GM19467 (cell line): Measurements from ENCODE around the gene OPRM1.
"Not testable (repeated sequence)": the region's sequence is repeated elsewhere in the genome, so short reads cannot be mapped to it uniquely, and the experiment has no call there.

Source experiments
- ATAC-seq: cut with Tn5 transposase; IDR thresholded peaks from one replicate; pipeline ENCODE4 v1.9.1; 2021; ENCODE audit warnings: mild to moderate bottlenecking, moderate library complexity; ENCODE audit not compliant: unreplicated experiment

Gene OPRM1

GRCh38 chr6:154236646-154237301, 197.7 kb downstream of the OPRM1 start:
- ATAC-seq = no peak

DNA sequence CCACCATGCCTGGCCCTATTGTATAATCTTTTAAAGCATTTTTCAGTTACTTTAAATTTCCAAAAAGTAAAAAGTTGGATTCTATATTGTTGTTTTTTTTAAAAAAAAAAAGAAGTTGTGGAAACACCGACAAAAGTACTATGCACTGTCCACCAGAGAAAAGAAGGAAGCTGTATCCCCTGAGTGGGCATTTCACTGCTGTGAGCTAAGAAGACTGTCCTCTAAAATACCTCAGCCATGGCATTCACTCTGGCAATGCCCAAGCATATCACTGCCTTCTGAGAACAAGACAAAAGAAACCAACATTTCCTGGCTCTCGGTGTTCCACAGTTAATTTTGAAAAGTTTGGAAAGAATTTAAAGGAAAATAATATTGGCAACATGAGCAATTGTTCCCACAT, 199.8 kb downstream of the OPRM1 start:
- ATAC-seq = no peak

- no peak for ATAC-seq
Observed at GRCh38 chr6:154239392-154239791, 200.4 kb downstream of the OPRM1 start.

DNA sequence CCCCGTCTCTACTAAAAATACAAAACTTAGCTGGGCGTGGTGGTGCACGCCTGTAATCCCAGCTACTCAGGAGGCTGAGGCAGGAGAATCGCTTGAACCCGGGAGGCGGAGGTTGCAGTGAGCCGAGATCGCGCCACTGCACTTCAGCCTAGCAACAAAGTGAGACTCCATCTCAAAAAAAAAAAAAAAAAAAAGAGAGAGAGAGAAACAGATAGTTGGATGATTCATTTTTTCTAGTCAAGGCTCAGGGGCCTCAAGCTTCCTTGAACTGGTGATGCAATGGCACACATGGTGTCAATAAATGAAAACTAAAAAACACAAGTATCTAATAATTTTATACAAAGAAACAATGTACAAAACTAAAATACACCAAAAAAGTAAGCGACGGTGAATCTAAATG, 202.0 kb downstream of the OPRM1 start:
- ATAC-seq = not testable (repeated sequence)

DNA sequence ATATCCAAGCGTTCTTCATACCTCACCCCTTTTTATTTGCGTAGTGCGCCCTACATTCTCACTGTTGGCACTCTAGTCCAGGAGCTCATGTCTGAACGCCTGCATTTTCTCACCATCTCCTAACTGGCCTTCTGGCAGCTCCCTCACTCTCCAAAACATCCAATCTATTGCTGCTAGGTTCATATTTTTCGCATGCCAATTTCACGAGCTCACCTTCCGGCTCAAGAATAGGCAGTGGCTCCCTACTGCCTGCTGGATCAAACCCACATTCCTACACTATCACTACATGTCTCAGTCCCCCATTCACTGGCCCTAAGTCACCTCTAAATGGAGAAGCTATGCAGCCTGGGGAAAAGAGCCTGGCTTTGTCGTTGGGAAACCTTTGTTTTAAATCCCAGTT, 202.5 kb downstream of the OPRM1 start:
- ATAC-seq = no peak

DNA sequence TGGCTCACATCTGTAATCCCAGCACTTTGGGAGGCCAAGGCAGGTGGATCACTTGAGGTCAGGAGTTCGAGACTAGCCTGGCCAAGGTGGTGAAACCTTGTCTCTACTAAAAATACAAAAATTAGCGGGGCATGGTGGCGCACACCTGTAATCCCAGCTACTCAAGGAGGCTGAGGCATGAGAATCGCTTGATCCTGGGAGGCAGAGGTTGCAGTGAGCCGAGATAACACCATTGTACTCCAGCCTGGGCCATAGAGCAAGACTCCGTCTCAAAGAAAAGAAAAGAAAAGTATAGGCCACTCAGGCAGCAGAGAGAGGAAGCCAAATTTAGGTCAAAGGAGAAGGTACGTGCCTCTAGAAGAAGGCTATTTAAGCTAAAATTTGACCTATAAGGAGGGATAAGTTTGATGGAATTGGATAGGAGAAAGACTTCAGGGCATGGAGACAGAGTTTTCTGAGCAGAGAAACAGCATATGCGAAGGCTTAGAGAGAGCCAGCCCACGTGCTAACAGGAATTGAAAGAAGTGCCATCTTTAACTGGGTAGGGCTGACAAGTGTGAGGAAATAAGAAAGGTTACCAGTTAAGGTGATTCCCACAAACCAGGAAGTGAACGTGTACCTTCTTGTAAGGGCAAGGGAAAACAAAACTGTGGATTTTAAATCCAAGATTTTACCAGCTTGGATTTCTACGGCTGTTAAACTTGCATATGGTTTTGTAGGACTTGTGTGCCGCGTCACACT, 203.7 kb downstream of the OPRM1 start:
- no peak for ATAC-seq

GRCh38 chr6:154243793-154244750, 205.0 kb downstream of the OPRM1 start:
- no peak for ATAC-seq

DNA sequence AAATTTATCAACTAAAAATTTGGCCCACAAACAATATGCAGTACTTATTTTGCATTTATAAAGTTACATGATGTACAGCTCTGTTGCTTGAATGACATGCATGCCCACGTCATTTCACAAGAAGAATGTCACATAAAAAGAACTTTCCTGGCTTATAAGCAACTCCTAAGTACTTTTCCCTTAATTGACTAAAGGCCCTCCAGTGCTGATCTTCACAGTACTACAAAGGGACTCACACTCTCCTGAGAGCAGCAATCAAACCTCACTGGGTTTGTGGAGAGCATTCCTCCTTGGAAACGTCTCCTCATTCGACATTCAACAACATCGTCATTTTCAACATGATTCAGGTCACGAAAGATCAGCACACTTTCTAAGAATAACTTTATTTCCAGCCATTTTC, 206.5 kb downstream of the OPRM1 start:
- ATAC-seq = no peak

- ATAC-seq = no peak
Observed at GRCh38 chr6:154246723-154247118, 207.7 kb downstream of the OPRM1 start.

DNA sequence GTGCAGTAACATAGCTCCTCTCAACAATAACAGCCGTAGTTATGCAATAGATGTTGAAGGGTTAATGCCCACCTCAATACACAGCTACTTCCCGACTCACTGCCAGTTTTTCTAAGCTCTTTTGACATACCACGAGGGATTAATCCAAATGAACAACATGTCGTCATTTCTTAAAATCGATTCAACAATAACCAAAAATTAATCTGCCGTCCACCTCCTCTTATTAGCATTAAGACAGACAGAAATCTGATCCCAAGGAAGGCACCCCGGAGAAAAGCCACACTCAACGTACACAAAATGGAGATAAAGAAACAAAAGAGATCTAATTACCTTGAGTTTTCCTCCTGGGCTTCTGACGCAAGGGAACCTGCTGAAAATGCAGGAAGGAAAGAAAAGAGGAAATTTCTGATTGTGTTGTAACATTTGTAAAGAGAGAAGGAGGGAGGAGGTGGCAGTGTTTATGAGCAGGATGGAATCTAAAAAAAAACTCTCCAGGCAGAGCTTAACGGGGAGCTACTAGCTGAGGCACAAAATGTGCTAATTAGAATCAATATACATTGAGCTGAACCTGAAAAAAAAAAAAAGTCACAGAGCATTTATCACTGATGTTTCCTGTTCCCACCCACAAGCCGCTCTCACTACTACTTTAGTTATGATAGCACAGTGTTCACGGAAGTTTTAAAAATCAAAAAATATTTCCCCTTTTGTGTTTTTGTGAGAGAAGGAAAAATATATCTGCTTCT, 208.2 kb downstream of the OPRM1 start:
- peak; percentile 36 for ATAC-seq

- peak; percentile 70 for ATAC-seq
Observed at GRCh38 chr6:154249499-154250298, 210.7 kb downstream of the OPRM1 start.

DNA sequence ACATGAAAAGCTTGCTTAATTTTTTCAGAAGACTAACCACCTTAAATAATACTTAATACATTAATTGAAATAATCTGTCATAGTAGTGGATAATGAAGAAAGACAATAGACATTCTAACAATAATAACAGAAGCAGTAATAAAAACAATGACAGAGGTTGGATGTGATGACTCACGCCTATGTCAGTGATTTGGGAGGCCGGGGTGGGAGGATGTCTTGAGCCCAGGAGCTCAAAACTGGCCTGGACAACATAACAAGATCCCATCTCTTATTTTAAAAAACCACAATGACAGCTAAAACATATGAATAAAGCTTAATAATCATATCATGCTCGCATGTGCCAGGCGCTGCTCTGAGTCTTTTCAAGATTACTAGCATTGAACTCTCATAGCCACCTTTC, 212.1 kb downstream of the OPRM1 start:
- ATAC-seq = no peak

GRCh38 chr6:154252678-154253077, 213.6 kb downstream of the OPRM1 start:
- ATAC-seq = no peak

DNA sequence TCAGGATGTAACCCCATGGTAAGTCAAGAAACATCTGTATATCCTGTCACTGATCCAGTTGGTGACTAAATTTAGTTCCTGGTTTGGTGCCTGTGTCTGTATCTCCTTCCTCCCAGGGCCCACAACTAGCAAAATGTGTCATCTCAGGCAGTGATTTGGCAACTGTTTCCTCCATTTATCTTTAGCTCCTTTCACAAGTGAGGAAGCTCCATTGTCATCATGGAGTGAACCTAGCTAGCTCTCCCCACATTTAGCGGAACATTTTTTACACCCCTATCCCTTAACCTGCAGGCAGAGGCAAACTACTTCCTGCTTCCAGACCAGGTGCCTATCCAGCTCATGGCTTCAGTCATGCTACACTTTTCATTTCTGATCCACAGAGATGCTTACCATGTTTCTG, 218.0 kb downstream of the OPRM1 start:
- no peak for ATAC-seq

- ATAC-seq = peak; percentile 73
Observed at GRCh38 chr6:154258064-154258757, 219.2 kb downstream of the OPRM1 start.

DNA sequence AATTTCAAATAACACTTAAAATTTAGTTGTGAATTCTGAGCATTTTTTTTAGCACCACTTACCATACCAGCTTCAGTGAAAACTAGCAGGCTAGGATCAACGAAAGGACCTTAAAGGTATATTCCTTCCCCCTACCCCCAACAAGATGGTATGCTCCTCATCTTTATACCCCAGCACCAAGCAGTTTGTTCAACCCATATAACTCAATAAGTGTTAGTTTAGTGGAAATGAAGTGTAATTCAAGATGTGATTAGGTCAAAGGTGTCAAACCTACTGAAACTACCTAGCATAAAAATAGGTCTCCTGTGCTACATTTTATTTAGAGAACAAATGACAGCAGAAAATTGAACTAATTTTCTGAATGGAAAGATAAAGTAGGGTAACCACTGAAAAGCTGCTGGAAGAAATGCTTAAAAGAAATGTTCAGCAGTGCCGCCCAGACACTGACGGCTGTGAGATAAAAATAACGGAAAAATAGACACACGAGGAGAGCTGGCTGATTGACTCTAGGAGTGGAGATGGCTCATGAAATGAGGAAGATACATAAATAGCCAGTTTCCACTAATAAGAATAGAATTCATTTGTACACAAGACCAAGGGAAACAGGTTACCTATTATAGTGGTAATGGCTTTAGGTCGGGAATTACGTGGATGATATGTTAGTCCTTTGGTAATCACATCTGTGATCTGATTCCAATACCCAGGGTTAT, 222.8 kb downstream of the OPRM1 start:
- no peak for ATAC-seq

DNA sequence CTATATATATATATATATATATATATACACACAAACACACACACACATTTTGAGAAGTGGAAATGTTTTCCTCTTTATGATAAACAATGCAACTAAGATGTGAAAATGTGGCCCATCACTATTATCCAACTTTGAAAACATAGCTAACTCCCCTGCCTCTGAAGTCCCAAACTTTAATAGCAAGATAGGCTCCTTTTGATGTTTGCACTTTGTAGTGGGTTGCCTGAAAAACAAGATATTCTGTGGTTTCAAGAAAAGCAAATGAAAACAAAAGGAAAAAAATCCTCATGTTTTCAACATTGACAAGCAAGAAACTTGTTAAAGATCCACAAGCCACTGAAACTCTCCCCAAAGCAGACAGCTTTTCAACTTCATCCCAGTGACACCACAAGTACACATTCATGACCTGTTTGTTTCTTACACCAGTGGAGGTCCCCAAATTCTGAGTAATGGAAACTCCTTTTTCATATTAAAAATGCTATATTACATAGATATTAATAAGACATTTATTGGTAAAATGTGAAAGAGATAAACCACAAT, 227.6 kb downstream of the OPRM1 start:
- ATAC-seq = no peak

DNA sequence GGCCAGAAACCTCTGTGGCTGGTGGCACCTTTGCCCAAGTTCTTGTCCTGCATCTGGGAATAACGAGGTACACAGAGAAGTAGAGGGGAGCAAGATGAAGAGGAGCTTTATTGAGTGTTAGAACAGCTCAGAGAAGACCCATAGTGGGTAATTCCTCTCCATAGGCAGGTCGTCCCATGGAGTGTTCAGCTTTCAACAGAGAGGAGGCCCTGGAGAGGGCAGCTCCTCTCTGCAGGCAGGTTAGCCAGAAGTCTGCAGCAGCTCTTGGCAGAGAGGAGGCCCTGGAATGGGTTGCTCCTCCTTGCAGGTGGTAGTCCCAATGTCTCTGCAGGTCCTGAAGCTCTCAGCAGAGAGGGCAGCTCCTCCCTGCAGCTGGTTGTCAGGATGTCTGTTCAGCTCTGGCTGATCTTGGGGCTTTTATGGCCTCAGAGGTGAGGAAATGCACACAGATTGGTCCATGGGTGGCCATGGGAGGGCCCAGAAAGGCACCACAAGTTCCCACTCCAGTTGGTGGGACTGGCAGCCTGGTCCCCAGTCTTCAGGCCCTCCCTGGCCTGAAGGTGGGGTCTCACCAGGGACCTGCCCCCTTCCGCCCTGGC, 228.6 kb downstream of the OPRM1 start:
- peak; percentile 61 for ATAC-seq
